HG03571 (cell line): ENCODE measurements around the gene TNFRSF18.
"Not testable (repeated sequence)": the region's sequence is repeated elsewhere in the genome, so short reads cannot be mapped to it uniquely, and the experiment has no call there.

Source experiments
- ATAC-seq: cut with Tn5 transposase; IDR thresholded peaks from one replicate; pipeline ENCODE4 v1.9.1; 2021; ENCODE audit not compliant: unreplicated experiment

TNFRSF18 gene, protein sequence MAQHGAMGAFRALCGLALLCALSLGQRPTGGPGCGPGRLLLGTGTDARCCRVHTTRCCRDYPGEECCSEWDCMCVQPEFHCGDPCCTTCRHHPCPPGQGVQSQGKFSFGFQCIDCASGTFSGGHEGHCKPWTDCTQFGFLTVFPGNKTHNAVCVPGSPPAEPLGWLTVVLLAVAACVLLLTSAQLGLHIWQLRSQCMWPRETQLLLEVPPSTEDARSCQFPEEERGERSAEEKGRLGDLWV

DNA sequence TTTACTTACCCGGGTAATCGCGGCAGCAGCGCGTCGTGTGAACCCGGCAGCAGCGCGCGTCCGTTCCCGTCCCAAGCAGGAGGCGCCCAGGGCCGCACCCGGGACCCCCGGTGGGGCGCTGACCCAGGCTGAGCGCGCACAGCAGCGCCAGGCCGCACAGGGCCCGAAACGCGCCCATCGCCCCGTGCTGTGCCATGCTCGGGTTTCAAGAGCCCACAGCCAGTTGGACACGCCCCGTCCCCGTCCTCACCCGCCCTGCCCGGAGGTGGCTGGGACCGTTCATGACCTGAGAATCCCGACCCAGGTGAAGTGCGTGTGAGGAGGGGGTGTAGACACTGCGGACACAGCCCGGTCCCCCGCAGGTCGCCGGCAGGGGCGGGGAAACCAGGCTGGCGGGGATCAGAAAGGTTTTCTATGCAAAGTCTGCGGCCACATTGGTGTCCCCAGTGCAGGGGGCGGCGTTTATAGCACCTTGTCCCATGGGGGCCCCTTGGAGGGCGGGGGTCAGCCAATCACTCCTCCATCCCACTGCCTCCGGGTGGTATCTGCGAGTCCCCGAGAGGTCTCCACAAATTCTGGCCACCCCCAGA is at the start of gene TNFRSF18:
TNFRSF18 (minus strand) TSS at position 217 of the 590 bp plus-strand sequence; CDS start at position 196, 21 bp downstream.
- ATAC-seq: no peak

DNA sequence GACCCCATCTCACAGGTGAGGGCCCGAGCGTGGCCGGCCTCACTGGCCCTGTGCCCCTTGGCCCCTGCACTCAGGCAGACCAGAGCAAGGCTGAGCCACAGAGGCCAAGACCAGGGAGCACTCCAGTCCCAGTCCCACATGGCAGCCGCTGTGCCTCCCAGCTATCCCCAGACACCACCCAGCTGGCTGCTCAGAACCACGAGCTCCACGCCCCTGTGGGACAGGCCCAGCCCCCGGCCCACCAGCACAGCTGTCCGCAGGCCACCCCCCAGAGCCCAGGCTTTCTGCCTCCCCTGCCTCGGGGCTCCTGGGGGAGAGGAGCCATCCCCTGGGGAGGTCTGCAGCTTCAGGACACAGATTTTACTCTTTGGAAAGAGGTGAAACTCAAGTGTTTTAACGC is 49.2 kb upstream of the TNFRSF18 start:
- no peak for ATAC-seq

DNA sequence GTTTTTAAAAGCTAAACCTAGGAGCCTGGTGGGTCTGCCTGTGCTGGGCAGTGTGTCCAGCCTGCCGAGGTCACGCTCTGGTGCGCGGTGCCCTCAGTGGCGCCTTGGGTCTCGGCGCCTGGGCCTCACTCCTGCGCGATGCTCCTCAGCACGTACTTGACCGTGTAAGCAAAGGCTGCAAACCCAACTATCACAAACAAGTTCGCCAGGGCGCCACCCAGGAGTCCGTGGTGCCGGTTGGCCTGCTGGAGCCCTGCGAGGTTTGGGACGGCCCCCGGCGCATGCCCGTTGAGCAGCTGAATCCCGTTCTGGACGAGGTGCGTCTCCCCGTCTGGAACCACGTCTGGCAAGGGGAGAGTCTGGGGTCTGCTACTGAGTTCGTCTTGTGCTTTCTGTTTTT is 48.7 kb upstream of the TNFRSF18 start:
- no peak for ATAC-seq

DNA sequence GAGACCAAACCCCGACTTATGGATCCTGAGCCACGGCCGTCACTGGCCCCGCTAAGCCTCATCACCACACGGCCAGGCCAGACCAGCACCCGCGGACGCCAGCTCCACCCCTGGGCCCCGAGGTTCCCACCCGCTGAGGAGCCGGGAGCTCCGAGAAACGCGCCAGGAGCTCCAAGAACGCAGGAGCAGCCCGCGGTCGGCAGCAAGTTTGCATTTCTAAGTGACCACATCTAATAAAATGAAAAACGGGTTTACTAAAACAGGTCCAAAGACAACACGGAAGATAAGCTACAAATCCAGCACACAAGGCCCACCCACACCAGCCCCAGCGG is 48.2 kb upstream of the TNFRSF18 start:
- ATAC-seq: no peak

DNA sequence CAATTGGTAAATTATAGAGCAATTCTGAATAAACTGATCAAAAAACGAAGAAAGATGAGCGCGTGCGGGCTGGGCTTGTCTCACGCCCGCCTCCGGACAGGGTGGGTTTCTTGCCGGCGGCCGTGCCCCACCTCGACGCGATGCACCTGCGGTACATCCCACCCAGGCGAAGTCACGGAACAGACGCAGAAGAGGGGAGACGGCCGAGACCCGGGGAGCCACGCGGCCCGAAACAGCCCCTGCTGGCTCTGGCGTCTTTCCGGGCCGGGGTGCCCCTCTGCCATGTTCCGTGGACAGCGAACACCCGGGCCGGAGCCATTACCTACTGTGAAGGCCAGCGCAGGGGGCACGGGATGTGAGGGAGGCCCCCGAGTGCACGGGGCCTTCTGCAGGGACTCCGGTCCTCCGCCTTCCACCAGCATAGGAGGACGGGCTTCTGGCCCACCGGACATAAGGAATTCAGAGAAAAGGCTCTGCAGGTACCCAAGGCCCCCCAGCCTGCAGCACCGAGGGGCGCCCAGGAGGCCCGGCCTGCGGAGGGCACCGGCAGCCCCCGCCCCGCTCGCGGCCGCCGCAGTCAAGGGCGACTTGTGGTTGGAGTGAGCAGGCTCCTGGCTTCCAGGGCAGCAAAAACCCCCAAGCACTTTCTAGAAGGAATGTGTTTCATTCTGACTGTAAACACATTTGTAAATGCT is 47.7 kb upstream of the TNFRSF18 start:
- no peak for ATAC-seq

DNA sequence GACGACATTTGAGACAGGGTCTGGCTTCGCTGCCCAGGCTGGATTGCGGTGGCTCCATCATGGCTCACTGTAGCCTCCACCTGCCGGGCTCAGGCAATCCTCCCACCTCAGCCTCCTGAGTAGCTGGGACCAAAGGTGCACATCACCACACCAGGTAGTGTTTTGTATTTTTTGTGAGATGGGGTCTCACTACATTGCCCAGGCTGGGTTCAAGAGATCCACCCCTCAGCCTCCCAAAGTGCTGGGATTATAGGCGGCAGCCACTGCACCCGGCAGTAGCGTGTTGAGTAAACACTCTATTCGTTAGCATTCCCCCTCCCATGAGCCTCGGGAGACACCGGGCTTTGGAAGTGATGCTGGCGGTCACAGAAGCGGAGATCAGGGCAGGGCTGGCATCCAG is 46.9 kb upstream of the TNFRSF18 start:
- ATAC-seq: no peak

DNA sequence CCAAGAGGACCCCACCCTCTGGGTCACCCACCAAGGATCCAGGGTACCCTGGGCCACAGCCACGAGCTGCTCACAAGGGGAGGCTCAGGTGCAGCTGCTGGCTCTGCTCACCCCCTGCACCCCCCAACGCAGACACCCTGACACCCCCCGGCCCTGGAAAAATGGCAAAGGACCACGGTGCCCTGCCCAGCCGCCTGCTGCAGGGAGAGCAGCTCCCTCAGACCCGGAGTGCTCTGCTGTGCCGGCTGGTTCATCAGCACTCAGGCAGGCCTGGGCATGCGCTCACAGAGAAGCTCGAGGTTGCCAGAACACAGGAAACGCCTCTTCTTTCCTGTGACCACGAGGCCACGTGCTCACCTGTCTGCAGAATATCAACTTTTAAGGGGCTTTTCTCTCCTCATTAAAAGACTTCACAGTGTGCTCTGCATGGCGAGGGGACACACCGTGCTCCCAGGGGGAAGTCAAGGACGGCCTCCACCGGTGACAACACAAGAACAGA is 44.4 kb upstream of the TNFRSF18 start:
- peak; percentile 48 for ATAC-seq

DNA sequence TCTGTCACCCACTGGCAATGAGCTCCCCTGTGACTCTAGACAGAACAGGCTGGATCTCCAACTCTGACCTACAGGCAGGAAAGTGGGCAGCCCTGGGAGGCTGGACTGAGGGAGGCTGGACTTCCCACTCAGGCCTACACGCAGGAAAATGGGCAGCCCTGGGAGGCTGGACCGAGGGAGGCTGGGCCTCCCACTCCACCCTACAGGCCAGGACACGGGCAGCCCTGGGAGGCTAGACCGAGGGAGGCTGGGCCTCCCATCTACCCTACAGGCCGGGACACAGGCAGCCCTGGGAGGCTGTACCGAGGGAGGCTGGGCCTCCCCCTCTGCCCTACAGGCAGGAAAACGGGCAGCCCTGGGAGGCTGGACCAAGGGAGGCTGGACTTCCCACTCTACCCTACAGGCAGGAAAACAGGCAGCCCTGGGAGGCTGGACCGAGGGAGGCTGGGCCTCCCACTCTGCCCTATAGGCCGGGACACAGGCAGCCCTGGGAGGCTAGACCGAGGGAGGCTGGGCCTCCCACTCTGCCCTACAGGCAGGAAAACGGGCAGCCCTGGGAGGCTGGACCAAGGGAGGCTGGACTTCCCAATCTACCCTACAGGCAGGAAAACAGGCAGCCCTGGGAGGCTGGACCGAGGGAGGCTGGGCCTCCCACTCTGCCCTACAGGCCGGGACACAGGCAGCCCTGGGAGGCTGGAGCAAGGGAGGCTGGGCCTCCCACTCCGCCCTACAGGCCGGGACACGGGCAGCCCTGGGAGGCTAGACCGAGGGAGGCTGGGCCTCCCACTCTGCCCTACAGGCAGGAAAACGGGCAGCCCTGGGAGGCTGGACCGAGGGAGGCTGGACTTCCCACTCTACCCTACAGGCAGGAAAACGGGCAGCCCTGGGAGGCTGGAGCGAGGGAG is 41.9 kb upstream of the TNFRSF18 start:
- not testable (repeated sequence) for ATAC-seq

DNA sequence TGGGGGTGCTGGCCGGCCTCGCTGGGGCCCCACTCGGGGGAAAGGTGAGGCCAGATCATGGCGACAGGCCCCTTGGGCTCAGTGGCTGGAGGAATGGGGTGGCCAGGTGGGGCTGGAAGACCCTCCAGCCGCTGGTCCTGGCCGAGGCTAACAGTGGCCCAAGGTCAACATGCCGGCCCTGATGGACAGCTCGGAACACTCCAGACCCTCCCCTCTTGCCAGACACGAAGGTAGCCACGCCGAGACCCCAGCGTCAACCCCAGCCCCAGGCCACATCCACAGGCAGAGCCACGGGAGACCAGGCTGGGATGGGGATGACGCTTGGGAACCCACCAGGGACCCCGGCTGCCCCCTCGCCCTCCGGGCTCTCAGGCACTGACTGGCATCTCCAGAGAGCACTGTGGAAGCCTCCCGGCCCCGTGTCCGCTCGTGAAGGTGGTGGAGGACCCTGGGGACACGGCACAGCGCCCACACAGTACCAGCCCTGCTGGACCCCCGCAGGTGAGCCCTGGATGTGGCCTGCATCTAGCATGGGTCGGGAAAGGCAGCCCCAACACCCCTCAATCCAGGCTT is 41.0 kb upstream of the TNFRSF18 start:
- ATAC-seq: no peak

DNA sequence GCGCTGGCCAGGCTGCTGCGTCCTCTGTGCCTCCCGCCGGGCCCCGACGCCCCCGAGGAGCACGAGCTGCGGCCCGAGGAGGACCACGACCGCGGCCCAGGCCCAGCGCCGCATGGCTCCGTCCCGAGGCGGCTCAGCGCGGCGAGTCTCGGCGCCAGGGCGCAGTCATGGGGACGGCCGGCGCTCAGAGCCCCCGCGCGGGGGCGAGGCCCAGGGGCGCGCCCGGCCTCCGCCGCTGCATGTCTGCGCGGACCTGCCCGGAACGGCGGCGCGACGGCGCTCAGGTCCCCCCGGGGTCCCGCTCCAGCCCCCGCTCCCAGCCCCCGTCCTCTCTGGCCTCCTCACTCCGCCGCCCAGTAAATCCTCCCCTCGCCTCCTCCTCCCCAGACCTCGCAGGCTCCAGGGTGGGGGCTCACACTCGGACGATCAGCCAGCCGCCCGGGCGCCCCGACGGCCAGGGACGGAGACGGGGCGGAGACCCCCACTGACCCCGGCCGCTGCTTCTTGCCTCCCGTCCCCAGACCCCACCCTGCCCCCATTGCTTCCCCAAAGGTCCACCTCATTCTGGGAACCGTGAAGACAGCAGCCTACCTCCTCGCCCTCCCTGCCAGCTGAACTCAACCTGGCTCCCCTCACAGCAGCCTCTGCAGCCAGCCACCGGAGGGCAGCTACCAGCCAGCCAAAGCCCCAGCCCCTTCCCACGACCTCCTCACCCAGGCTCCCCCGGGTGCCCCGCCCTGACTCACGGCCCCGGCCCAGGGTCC is 40.4 kb upstream of the TNFRSF18 start, which contains the start of gene C1QTNF12:
C1QTNF12 (minus strand) TSS at position 146 of the 764 bp plus-strand sequence; CDS start at position 114, 32 bp downstream.
- ATAC-seq: no peak

DNA sequence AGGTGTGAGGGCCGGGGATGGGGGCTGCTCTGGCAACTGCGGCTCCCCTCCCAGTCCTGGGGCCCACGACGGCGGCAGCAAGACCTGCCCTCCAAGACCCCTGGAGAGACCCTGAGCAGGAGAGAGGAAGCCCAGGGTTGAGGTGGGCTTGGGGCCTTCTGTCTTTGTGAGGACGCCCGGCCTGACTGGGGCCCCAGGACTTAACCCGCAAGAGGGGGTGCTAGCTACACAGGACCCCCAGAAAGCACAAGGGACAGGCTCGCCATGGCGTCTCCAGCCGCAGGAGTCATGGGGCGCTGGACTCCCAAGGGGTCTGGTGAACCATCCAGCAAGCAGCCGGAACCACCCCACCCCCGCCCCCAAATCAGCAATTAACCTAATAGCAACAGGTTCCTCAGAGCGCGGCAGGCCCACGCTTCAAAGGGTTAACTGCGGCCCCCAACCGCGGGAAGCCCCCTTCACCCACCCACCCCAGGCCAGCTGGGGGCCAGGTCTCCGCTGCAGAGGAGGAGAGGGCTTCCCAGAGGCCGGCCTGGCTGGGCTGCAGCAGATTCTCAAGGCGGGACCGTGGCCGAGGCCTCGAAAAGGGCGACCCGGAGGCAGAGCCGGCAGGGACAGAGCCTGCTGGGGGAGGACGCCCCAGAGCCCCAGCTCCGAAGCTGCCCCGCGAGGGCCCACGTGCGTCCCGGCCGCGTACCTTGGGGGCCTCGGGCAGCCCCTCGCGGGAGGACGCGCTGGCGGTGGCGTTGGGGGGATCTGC is 39.6 kb upstream of the TNFRSF18 start:
- ATAC-seq: no peak

DNA sequence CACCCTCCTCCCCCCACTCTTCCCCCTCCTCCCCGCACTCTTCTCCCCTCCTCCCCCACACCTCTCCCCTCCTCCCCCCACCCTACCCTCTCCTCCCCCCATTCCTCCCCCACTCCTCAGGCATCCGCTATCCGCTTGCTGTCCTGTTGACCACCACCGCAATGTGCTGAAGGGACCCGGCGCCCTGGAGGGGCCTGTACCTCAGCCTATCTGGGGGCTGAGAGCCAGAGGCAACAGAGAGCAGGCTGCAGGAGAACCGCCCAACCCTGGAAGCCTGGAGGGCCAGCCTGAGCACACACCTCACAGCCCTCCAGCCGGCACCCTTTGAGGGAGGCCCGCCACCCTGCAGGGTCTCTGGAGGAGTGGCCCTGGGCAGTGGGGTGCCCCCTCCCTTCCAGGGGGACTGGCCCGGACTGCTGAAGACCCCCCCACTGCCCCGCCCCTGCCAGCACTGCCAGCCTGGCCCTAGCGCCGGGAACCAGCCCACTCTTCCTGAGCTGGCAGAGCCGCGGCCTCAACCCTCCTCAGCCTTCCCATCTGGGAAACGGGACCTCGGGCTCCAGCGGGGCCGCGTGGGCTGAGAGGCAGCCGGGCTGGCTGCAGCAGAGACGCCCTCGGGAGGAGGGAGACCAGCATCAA is 38.9 kb upstream of the TNFRSF18 start:
- ATAC-seq: no peak

DNA sequence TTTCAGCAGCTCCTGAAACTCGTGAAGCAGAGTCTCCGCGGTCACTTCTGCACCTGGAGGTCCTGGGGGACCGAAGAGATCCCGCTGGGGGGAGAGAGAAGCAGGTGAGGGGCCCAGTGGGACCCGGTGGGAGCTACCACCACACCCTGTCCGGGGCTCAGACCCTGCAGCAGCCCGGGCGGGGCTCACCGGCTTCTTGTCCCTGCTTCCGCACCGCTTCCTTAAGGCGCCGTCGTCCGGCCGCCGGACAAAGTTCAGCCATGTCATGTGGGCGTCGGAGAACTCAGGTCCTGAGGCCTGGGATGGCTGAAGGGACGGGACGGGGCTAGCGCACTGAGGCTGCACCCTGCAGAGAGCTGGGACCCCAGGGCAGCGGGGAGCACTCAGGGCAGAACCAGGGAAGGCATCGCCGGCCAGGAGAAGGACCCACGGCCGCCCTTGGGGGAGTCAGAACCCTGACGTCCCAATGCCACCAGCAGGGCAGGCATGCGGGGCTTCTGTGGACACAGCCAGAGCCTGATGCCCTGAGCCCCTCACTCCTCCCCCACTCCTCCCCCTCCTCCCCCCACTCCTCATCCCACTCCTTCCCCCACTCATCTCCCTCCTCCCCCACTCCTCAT is 37.9 kb upstream of the TNFRSF18 start:
- no peak for ATAC-seq

DNA sequence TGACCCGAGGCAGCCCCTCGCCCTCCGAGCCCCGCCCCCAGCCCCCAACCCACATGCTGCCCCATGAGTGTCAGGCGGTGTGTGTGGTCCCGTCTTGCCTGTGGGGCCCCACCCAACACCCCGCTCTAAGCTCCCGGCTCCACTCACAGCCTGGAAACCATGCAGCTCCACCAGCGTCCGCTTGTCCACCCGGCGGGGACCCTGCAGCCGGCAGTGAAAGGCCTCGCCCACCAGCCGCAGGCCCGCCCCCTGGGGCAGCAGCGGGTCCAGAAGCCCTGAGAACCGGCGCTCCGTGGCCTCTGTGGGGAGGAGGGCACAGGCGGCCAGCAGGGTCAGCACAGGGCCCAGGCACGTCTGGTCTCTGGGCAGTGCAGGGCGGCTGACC is 37.4 kb upstream of the TNFRSF18 start:
- ATAC-seq: no peak

DNA sequence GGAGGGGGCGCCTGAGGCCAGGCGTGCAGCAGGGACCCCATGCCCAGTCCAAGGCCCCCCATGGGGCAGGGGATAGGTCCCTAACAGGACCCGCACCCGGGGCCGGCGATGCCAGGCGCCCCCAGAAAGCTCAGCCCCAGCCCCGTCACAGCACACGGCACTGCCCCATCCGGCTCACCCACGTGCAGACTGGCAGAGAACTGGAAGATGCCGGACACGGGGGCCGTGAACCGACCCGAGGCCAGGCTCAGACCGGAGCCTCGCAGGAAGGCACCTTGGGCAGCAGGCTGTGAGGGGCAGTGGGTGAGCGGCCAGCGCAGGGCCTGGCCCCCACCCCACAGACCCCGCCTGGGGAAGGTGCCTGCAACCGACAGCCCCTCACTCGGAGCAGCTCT is 36.9 kb upstream of the TNFRSF18 start:
- no peak for ATAC-seq

DNA sequence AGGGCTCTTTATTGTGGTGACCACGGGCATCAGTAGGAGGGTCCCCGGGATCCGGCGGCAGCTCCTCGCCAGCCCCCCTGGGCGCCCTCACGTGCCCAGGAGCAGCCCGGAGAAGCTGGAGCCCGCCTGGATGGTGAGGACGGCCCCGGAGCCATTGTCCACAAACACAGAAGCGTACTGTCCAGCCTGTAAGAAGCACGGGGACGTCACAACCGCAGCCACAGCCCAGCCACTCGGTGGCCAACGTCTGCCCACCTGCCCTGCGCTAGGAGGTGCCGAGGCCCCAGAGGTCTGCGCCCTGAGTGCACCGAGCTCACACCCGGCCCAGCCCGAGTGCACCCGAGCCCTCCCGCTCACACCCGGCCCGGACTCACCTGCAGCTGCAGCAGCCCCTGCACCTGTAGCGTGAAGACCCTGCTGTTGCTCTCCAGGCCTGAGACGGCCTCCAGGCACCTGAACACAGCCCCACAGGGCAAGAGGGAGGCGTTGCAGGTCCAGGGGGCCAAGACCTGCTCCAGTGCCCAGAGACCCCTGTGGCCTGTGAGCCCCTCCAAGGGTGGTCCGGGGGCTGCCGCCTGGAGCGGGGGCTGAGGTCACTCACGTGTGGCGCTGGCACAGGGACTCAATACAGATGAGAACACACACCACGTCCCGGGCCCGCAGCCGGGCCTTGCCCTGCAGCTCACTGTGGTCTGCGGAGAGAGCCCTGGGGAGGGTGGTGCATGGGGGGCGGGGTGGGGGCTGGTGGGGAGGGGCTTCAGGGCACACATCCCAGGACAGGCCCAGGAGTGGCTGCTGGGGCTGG is 36.3 kb upstream of the TNFRSF18 start:
- no peak for ATAC-seq

DNA sequence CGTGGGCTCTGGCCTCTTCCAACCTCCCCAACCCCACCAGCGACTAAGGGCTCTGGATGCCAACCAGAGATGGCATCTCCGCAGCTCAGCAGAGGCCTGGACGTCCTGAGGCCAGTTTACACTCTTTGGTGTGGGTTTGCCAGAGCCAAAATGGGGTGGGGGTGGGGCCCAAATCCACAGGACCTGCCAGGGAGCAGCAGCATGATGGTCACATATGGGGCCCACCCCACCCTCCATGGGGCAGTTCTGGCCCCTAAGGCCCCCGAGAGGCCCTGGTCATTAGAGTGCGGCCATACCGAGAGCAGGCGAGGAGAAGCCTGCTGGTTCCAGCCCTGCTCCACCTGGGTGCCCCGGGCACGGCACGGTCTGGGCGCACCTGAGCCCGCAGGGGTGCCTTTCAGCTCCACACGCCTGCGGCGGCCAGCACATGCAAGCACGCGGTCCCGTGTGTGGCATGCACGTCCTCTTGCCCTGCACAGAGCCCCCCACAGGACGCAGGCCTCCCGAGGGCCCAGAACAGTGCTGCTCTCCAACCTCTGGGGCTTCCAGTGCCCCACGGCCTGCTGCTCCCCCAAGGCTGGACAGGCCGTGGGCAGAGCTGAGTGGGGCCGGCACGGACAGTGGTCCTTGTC is 35.3 kb upstream of the TNFRSF18 start:
- ATAC-seq: no peak
